NCI-H146 treated with DMSO at 0.1 percent for 48 hours (cell line): Measurements from ENCODE around the gene WDFY1.
A peak's percentile ranks its signal among the peaks of the same experiment; 100 is the strongest.
"Not testable (repeated sequence)": the region's sequence is repeated elsewhere in the genome, so short reads cannot be mapped to it uniquely, and the experiment has no call there.

Experiments used
- DNase-seq: peaks from one replicate; lab custom pipeline; 2025; ENCODE audit not compliant: unreplicated experiment; lab: John Stamatoyannopoulos, UW

Gene WDFY1

GRCh38 chr2:223897669-223898330 is 47.3 kb downstream of the WDFY1 start:
- DNase-seq: no peak

- DNase-seq: no peak
These were observed 48.3 kb downstream of the WDFY1 start for GRCh38 chr2:223896833-223897311.

GRCh38 chr2:223894968-223895367 is 50.2 kb downstream of the WDFY1 start:
- no peak for DNase-seq

- DNase-seq: no peak
These were observed 51.1 kb downstream of the WDFY1 start for GRCh38 chr2:223894009-223894408.

- no peak for DNase-seq
These were observed 54.4 kb downstream of the WDFY1 start for GRCh38 chr2:223890721-223891120.

GRCh38 chr2:223889229-223889628 is 55.9 kb downstream of the WDFY1 start:
- DNase-seq: no peak

GRCh38 chr2:223888251-223888650 is 56.9 kb downstream of the WDFY1 start:
- no peak for DNase-seq

- no peak for DNase-seq
These were observed 58.0 kb downstream of the WDFY1 start for GRCh38 chr2:223887127-223887526.

GRCh38 chr2:223886726-223887125 is 58.4 kb downstream of the WDFY1 start:
- no peak for DNase-seq

- DNase-seq: no peak
These were observed 60.7 kb downstream of the WDFY1 start for GRCh38 chr2:223884399-223884798.

GRCh38 chr2:223882715-223883114 is 62.4 kb downstream of the WDFY1 start:
- DNase-seq: no peak

GRCh38 chr2:223880796-223881195 is 64.3 kb downstream of the WDFY1 start:
- no peak for DNase-seq

- DNase-seq: no peak
These were observed 67.3 kb downstream of the WDFY1 start for GRCh38 chr2:223877721-223878410.

- no peak for DNase-seq
These were observed 71.5 kb downstream of the WDFY1 start for GRCh38 chr2:223873672-223874071.

- DNase-seq: not testable (repeated sequence)
These were observed 72.4 kb downstream of the WDFY1 start for GRCh38 chr2:223872772-223873171.

GRCh38 chr2:223871661-223872060 is 73.5 kb downstream of the WDFY1 start:
- not testable (repeated sequence) for DNase-seq

GRCh38 chr2:223870840-223871611 is 74.1 kb downstream of the WDFY1 start:
- no peak for DNase-seq

- no peak for DNase-seq
These were observed 77.1 kb downstream of the WDFY1 start for GRCh38 chr2:223868005-223868404.

GRCh38 chr2:223865907-223866508 is 79.1 kb downstream of the WDFY1 start:
- DNase-seq: no peak

- no peak for DNase-seq
These were observed 80.0 kb downstream of the WDFY1 start for GRCh38 chr2:223865124-223865523.

GRCh38 chr2:223863491-223863890 is 81.6 kb downstream of the WDFY1 start:
- peak; percentile 3 for DNase-seq
